Measurements from ENCODE around the gene SOX5. TPM values are rescaled to one million over a fixed set of nuclear protein-coding genes. Genes with fewer than 3 reads are reported as not detected.

Gene SOX5
- total and polyA plus RNA-seq, 2 of the 8 experiments (the other 6 are each of a cell fraction or from before 2014, with no cell fraction given): 2.2 to 2.6 TPM

DNA sequence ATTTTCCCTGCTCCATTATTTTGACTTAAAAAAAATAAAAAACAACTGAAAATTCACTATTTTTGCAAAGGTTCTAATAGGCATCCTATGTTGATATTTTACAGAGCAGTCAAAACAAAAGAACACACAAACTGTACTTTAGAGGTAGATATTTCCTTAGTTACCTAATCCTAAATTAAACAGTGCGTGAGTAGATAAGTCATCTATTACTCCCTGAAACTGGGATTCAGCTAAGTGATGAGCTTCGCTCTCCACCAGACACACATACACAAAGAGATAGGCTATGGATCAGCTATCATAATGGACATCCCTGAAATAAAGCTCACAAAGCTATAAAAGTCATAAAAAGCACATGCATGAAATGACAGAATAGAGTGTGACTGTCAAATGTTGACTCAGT is 398.7 kb downstream of the SOX5 start:
- Histone ChIP-seq H4K20me1 (replicated peaks in 1 of 2; ENCODE audit: control insufficient read depth in 1 of 2, insufficient read depth in 2 of 2, low read length in 2 of 2) (no peaks in the 10 kb centered on the region), H3K56ac (replicated peaks; ENCODE audit: insufficient read length, low read depth, low read length) (no peak overlapping the region), H3K23me2 (ENCODE audit: low read depth, low read length) (no peaks in the 10 kb centered on the region), H2AFZ (ENCODE audit: low read length) (no peak overlapping the region), H3K27me3 (replicated peaks in 1 of 4; ENCODE audit: control insufficient read depth in 3 of 4, extremely low read depth in 1 of 4, insufficient read depth in 3 of 4, low read length in 3 of 4) (no peaks in the 10 kb centered on the region), H3K9me3 (ENCODE audit: insufficient read depth in 2 of 2, low read depth in 1 of 2, low read length in 1 of 2) (no peaks in the 10 kb centered on the region), H2BK120ac (replicated peaks; ENCODE audit: low read depth, low read length) (no peak overlapping the region), H3K79me2 (ENCODE audit: control insufficient read depth in 1 of 2, insufficient read depth in 2 of 2, low read length in 2 of 2) (no peaks in the 10 kb centered on the region), H3K23ac (ENCODE audit: insufficient read length) (no peak overlapping the region), H4K91ac (replicated peaks; ENCODE audit: insufficient read length, low read length) (no peak overlapping the region), H3K4me2 (ENCODE audit: insufficient read depth in 1 of 2, low read depth in 2 of 2, low read length in 2 of 2) (no peak overlapping the region), H2AK5ac (ENCODE audit: low read depth, low read length) (no peak overlapping the region), H3K4ac (replicated peaks; ENCODE audit: insufficient read length, low read depth, low read length) (no peak overlapping the region), H2BK12ac (ENCODE audit: low read depth, low read length) (no peak overlapping the region), H3K9ac (replicated peaks in 1 of 4; ENCODE audit: extremely low read depth in 1 of 4, low read depth in 3 of 4, low read length in 3 of 4) (no peak overlapping the region), H3K4me1 (replicated peaks in 1 of 4; ENCODE audit: control insufficient read depth in 3 of 4, insufficient read depth in 4 of 4, low read length in 3 of 4) (no peaks in the 10 kb centered on the region), H4K8ac (ENCODE audit: extremely low read depth, insufficient read depth, low read length) (no peak overlapping the region), H2BK5ac (ENCODE audit: low read depth, low read length) (no peak overlapping the region), H4K5ac (ENCODE audit: insufficient read length, low read depth, low read length) (no peak overlapping the region), H3K18ac (ENCODE audit: extremely low read depth, low read length) (no peak overlapping the region), H3K36me3 (ENCODE audit: control insufficient read depth in 2 of 4, insufficient read depth in 4 of 4, low read length in 3 of 4) (no peaks in the 10 kb centered on the region), H3K14ac (ENCODE audit: insufficient read length) (no peak overlapping the region), H3K79me1 (ENCODE audit: low read depth, low read length) (no peaks in the 10 kb centered on the region), H3K4me3 (ENCODE audit: extremely low read depth in 1 of 4, insufficient read depth in 2 of 4, low read depth in 3 of 4, low read length in 4 of 4) (no peak overlapping the region), H2BK15ac (ENCODE audit: low read length) (no peak overlapping the region), H2BK20ac (ENCODE audit: low read length) (no peak overlapping the region), H3K27ac (ENCODE audit: low read depth, low read length) (no peak overlapping the region)
- ChIA-PET POLR2A (ENCODE audit: partially characterized antibody) (interaction anchor here (0.7 kb wide), 1 partner anchor 1388 kb away, joined by 3 read pairs; no protein-coding TSS in a partner anchor), CTCF (ENCODE audit: partially characterized antibody) (no interaction called here)
- no peak for FAIRE-seq
- 100% methylated on average over 2 of the region's 2 CpGs; no CpG with 5 or more reads in 1 of the 2 experiments for WGBS, 2 experiments (ENCODE audit: extremely low coverage in 1 of 2, insufficient coverage in 1 of 2, insufficient read length in 1 of 2, insufficient replicate concordance in 2 of 2, low coverage in 1 of 2, low lambda C conversion rate in 2 of 2, missing lambda C conversion rate in 1 of 2)
- DNase-seq (ENCODE audit: low read depth in 1 of 2, low spot score in 2 of 2): no peak
- TF ChIP-seq SP1 (IDR thresholded peaks at IDR 0.05; ENCODE audit: low read depth, low read length): no peak
